Uterus (tissue), 2 donors: Measurements from ENCODE around the gene SUMO2.

Experiments used
- CTCF ChIP-seq, 4 experiments: fragments of 200-600 bp in 2 of 4; fragments of 450-650 bp in 2 of 4; sonication (generic) in 2 of 4; IDR thresholded peaks; one replicate each; pipeline ENCODE4 v1.5.1; 2016 to 2019; ENCODE audit warnings: antibody characterized with exemption in 4 of 4, mild to moderate bottlenecking in 2 of 4, moderate library complexity in 1 of 4
- POLR2A ChIP-seq, 2 donors: fragments of 450-650 bp; IDR thresholded peaks; one replicate each; pipeline ENCODE4 v1.6.1; 2016; ENCODE audit warnings: antibody characterized with exemption in 2 of 2, mild to moderate bottlenecking in 1 of 2, moderate library complexity in 1 of 2

GRCh38 chr17:75199886-75200618 lies 17.3 kb upstream of the SUMO2 start:
- TF ChIP-seq CTCF (IDR thresholded peaks at IDR 0.05) (no peak), POLR2A (IDR thresholded peaks at IDR 0.05) (no peak)
